NCI-H146 (cell line): ENCODE data around the gene RETREG3.
"Not testable (repeated sequence)": the region's sequence is repeated elsewhere in the genome, so short reads cannot be mapped to it uniquely, and the experiment has no call there.

Source experiments
- DNase-seq: peaks from one replicate; lab custom pipeline; 2025; lab: John Stamatoyannopoulos, UW

The RETREG3 gene

GRCh38 chr17:42552736-42553135, 56.4 kb downstream of the RETREG3 start, which contains the start of gene HSD17B1:
Gene HSD17B1 (plus strand): TSS chr17:42552923. CDS start chr17:42552934, 11 bp downstream.
- not testable (repeated sequence) for DNase-seq

DNA sequence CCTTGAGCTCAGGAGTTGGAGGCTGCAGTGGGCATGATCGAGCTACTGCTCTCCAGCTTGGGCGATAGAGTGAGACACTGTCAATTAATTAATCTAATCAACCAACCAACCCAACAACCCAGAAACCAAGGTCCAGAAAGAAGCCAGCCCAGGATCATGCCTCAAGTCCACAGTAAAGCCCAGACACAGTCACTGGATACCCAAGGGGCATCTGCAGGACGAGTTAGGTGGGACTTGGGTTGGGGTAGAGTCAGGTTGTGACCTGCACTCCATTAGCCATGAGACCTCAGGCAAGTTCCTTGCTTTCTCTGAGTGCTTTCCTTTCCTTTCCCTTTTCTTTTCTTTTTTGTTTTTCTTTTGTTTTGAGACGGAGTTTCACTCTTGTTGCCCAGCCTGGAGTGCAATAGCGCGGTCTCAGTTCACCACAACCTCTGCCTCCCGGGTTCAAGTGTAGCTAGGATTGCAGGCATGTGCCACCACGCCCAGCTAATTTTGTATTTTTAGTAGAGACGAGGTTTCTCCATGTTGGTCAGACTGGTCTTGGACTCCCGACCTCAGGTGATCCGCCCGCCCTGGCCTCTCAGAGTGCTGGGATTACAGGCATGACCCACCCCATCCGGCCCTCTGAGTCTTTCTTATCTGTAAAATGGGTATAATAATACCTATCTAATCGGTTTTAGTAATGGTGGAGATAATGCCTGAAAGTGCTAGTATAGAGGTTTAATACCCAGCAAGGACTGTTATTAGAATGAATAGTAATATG, 60.0 kb downstream of the RETREG3 start:
- no peak for DNase-seq

DNA sequence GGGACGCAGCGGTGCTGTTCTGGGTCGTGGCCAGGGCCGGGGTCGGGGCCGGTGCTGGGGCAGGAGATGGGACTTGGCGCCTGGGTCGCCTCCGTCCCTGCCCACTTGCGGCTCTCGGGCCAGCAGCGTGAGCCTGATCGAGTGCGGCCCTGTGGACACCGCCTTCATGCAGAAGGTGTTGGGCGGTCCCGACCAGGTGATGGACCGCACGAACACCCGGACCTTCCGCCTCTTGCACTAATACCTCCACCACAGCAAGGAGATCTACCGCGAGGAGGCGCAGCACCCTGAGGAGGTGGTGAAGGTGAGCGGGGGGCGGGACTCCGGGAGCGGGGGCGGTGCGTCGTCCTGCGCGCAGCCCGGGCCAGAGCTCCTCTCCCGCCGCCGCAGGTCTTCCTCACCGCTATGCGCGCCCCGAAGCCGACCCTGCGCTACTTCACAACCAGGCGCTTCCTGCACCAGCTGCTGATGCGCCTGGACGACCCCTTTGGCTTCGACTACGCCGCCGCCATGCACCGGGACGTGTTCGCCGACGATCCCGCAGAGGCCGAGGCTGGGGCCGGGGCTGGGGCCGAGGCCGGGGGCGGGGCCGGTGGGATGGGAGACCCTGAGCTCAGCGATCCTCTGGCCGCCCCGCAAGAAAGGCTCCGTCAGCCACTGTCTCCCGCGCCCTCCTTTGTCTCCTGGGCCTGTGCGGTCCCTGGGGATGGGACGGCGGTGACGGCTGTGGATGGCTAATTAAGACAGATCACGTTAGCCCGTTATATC, 60.9 kb downstream of the RETREG3 start:
- DNase-seq = peak; percentile 90

DNA sequence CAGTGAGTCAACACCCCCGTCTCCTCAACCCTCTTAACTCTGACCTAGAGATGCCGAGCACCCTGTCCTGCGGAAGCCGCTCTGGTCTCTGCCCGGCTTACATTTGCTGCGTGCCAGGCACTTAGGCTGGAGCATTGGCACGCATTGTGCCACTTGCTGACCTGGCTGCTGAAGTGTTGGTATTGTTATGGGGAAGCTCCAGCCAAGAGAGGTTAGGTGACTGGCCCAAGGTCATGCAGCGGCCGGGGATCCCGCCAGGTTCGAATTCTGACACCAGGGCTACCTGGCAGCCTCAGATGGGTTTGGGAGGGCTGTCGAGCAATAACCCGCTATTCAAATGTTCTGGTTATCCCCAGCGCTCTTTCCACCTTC, 61.5 kb downstream of the RETREG3 start:
- DNase-seq = no peak

DNA sequence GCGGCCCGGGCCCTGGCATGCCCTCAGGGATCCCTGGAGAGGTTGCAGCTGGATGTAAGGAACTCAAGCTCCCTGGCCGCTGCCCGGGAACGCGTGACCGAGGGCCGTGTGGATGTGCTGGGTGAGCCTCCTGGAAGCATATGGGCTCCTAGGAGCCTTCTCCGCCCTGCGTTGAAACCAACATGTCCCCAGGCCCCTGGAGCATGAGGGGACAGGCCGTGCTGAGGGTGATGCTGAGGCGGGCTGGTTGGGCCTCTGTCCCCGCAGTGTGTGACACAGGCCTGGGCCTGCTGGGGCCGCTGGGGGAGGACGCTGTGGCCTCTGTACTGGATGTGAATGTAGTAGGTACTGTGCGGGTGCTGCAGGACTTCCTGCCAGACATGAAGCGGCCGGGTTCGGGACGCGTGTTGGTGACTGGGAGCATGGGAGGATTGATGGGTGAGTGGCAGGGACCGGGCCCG, 62.1 kb downstream of the RETREG3 start:
- DNase-seq = no peak

DNA sequence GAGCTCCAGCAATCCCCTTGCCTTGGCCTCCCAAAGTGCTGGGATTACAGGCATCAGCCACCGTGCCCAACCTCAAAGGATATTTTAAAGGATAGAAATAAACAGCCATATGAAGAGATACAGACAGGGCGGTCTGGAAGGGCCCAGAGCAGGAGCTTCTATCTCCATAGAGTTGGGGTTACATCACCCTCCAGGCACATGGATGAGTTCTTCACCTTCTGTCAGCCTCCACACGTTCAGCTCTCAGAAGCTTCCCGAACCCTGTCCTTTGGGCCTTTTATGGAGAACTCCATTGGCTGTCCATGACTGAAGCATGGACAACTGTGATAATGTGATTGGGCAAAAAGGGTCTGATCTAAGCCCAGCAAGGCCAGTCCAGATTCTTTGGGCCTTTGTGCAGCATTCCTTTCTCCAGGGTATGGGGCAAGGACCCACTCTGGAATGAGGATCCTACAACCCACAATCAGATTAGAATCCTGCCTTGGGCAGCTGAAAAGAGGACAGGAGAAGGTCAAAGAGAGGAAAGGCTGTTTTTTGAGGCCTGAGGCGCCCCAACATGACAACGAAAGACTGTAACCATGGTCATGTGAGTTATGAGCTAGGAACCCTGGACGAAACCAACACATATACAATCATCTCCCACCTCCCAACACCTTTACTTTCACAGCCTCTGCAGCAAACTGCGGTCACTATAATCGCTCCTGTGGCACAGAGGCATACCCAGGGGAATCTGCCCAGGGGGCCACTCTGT, 63.2 kb downstream of the RETREG3 start:
- DNase-seq = not testable (repeated sequence)

GRCh38 chr17:42544874-42545283, 64.3 kb downstream of the RETREG3 start:
- no peak for DNase-seq

DNA sequence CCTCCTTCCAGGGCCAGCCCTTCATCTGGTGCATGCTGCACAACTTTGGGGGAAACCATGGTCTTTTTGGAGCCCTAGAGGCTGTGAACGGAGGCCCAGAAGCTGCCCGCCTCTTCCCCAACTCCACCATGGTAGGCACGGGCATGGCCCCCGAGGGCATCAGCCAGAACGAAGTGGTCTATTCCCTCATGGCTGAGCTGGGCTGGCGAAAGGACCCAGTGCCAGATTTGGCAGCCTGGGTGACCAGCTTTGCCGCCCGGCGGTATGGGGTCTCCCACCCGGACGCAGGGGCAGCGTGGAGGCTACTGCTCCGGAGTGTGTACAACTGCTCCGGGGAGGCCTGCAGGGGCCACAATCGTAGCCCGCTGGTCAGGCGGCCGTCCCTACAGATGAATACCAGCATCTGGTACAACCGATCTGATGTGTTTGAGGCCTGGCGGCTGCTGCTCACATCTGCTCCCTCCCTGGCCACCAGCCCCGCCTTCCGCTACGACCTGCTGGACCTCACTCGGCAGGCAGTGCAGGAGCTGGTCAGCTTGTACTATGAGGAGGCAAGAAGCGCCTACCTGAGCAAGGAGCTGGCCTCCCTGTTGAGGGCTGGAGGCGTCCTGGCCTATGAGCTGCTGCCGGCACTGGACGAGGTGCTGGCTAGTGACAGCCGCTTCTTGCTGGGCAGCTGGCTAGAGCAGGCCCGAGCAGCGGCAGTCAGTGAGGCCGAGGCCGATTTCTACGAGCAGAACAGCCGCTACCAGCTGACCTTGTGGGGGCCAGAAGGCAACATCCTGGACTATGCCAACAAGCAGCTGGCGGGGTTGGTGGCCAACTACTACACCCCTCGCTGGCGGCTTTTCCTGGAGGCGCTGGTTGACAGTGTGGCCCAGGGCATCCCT, 65.7 kb downstream of the RETREG3 start:
- no peak for DNase-seq

DNA sequence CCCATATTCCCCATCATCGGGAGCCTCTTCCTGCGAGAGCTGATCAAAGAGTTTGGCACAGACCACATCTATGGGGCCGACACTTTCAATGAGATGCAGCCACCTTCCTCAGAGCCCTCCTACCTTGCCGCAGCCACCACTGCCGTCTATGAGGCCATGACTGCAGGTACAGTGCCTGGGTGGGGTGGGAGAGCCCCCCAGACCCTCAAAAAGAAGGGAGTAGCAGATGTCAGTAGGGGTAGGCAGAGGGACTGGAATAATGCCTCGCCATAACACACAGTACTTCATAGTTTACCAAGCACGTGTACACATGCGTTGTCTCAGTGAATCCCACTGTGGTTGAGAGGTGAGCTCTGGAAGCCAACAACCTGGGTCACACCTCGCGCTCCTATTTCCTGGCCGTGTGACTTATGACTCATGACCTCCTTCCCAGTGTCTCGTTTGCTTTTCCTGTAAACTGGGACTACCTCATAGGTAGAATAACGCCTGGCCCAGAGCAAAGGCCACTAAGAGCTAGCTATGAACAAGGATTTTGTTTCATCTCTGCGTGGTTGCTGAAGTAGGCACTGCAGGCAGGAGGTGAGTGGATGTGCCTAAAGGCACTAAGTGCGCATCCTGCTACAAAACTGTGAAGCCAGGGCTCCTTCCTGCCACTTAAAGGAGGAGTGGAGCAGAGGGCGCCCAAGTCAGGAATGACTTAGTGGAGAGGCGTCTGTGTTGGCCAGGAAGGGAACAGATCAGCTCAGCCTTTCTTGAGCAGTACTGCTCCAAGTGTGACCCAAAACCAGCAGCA, 67.9 kb downstream of the RETREG3 start:
- DNase-seq = no peak

GRCh38 chr17:42540558-42540957, 68.6 kb downstream of the RETREG3 start:
- DNase-seq = not testable (repeated sequence)

DNA sequence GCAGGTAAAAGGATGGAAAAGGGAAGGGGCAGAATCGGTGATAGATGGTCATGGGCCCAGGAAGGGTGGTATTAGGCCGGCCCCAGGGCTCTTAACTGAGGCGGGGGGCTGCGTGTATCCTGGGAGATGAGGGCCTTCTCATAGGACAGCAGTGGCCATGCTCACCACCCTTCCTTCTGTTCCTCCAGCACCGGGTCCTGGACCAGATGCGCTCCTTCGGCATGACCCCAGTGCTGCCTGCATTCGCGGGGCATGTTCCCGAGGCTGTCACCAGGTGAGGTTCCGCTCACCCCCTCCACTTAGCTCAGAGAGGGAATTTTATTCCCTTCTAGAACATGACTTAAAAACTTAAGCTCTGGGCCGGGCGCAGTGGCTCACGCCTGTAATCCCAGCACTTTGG, 70.7 kb downstream of the RETREG3 start:
- DNase-seq = no peak

DNA sequence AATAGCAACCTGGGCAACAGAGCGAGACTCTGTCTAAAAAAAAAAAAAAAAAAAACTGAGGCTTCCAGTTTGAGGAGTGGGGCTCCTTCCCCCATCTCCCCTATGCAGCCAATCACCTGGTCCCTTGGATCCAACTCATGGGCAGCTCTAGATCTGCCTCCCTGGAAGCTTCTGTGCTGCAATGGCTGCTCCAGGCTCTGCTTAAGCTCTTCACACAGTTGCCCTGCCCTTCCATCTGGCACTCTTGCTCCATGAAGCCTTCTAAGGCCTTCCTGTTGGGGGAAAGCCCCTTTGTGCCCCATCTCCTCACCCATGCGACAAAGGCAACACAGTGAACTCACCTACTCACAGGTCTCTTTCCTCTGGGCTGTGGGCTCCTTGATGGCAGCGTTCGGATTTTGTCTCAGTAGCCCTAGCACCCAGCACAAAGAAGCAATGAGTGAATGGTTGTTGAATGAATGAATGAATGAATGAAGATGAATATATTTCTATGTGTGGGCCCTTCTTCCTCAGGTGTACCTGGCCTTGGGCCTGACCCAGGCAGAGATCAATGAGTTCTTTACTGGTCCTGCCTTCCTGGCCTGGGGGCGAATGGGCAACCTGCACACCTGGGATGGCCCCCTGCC, 71.2 kb downstream of the RETREG3 start:
- DNase-seq = no peak

- DNase-seq = no peak
These were observed 71.9 kb downstream of the RETREG3 start for GRCh38 chr17:42537156-42537805.

DNA sequence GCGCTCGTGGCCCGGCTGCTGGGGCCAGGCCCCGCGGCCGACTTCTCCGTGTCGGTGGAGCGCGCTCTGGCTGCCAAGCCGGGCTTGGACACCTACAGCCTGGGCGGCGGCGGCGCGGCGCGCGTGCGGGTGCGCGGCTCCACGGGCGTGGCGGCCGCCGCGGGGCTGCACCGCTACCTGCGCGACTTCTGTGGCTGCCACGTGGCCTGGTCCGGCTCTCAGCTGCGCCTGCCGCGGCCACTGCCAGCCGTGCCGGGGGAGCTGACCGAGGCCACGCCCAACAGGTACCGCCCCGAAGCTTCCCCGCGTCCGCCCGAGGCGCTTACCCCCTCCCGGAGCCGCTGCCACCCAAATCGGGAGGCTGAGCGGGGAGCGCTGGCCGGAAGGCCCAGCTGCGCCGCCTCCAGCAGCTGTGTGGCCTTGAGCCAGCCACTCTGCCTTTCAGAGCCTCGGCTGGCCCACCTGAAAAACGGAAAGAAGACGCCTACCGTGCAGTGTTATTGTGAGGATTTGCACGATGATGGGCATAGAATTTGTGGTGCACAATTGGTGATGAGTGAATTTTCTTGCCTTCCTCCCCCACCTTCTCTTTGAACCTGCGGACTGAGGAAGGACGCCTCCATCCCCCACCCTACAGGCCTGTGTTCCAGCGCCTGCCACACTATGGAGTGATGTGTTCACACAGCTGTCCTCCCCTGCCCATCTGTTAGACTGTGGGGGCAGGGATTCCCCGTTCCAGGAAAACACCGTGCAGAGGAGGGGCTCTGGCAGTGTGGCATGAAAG, 72.6 kb downstream of the RETREG3 start:
- DNase-seq = peak; percentile 92

GRCh38 chr17:42536048-42536371, 73.2 kb downstream of the RETREG3 start, which contains the start of gene NAGLU:
Gene NAGLU (plus strand): TSS chr17:42536241. CDS start chr17:42536273, 32 bp downstream.
- DNase-seq = peak; percentile 94

- DNase-seq = no peak
These were observed 73.8 kb downstream of the RETREG3 start for GRCh38 chr17:42535155-42536047.

DNA sequence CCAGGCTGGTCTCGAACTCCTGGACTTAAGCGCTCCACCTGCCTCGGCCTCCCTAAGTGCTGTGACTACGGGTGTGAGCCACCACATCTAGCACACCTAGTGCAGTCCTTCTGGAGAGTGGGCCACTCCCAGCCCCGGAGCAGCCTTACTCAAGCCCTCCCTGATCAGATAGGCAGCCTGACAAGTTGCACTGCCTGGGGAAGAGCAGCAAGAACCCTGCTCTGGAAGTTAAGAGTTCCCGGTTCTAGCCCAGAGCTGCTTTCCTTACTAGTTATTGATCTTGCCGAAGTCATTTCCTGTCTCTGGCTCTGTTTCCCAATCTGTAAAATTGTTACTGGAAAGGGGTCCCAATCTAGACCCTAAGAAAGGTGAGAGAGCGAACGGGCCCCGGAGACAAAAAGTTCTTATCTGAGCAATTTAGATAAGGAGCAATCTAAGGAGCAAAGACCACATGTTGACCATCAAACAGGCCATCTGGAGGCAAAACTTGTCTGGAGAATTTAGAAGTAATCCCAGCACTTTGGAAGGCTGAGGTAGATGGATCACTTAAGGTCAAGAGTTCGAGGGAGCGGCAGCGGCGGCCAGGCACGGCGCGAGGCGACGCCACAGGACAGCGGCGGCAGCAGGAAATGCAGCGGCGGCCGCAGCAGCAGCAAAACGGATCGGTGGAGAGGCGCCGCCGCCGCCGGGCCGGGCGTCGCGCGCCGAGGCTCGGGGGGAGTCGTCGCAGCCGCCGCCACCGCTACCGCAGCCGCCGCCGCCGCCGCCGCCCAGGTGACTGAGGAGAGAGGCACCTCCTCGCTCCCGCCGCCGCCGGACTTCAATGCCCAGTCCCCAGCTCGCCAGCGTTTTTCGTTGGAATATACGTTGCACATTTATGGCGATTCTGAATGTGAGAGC, 77.5 kb downstream of the RETREG3 start:
- DNase-seq = peak; percentile 47
